ENCODE measurements around the gene EPHB2.
"Not testable (repeated sequence)": the region's sequence is repeated elsewhere in the genome, so short reads cannot be mapped to it uniquely, and the experiment has no call there.

The EPHB2 gene

DNA sequence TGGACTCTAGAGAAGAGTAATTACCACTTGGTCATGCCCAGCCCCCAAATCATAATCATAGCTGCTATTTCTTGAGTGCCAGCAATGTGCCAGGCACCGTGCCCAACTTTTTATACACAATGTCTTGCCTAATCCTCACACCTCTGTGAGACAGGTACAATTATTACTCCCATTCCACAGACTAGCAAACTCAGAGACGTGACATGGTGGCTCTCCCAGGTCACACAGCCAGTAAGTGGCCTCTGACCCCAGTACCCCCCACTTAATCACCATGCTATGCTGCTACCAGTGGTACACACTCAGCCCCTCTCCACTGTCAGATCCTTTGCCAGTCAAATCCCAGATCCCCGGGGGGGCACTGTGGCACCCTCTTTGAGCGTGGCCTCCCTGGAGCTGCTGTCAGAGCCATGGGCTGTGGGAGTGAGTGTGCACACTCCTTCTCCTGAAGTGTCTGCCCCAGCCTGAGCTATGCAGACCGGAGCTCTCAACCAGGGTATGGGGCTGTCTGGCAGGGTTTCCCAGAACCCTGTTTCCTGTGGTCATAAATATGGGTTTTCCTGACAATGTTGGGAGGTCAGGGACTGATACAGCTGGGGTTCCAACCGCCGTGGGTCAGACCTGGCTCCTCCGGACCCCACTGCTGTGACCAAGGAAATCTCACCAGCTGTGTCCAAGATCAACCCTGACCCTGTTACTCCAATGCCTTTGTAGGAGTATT is 210.3 kb downstream of the EPHB2 start:
- FAIRE-seq = no peak

DNA sequence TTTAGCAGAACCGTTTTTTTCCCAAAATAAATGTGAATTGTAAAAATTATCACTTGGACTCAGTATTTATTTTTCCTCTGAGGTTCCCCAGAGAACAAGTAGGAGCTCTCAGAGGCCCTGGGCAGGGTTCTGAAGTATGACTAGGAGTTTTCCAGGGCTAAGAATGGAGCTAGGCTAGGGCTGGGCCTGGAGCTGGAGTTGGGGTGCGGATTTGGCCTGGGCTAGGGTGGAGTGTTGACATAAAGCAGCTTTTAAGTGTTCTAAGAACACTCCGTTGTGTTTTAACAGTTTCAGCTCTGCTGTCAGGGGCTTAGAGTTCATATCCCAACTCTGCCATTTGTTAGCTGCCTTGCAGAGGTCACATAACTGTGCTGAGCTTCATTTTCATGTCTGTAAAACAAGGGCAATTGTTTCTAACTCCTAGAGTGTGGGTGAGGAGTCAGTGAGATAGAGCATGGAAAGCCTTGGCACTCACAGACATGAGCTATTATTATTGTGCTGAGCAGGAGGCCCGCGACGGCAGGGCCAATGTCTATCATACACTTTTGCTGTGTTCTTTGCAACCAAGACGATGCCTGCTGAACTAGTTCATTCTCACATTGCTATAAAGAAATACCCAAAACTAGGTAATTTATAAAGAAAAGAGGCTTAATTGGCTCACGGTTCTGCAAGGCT is 210.9 kb downstream of the EPHB2 start:
- no peak for FAIRE-seq

DNA sequence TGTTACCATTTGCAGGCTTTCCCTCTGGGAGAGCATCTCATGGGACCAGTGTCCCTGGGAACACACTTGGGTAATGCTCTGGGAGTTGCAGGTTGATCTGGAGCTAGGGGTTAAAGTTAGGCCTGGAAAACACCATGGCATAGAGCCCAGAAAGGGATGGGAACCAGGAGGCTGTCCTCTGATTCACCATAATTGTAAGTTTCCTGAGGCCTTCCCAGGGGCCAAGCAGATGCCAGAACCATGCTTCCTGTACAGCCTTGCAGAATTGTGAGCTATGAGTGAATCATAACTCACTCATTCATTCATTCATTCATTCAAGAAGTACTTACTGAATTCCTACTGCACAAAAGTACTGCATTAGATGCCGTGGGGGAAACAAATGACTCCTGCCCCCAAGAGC is 212.0 kb downstream of the EPHB2 start:
- FAIRE-seq = no peak

DNA sequence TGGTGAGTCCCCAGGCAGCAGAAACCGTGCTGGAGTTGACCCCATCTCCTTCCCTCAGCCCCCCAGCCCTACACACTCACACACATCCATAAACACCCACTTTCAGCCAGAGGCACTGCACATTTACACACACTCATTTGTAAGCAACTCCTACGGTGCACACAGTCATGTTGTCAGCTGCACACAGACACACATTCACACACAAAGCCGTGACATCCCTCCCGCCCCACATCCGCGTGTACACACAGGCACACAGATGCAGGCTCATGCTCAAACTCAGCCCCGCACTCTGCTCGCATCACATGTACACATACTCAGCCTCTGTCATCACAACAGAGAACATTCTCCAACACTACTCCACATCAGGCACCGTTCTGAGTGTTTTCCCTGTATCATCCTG is 214.5 kb downstream of the EPHB2 start:
- FAIRE-seq = no peak

DNA sequence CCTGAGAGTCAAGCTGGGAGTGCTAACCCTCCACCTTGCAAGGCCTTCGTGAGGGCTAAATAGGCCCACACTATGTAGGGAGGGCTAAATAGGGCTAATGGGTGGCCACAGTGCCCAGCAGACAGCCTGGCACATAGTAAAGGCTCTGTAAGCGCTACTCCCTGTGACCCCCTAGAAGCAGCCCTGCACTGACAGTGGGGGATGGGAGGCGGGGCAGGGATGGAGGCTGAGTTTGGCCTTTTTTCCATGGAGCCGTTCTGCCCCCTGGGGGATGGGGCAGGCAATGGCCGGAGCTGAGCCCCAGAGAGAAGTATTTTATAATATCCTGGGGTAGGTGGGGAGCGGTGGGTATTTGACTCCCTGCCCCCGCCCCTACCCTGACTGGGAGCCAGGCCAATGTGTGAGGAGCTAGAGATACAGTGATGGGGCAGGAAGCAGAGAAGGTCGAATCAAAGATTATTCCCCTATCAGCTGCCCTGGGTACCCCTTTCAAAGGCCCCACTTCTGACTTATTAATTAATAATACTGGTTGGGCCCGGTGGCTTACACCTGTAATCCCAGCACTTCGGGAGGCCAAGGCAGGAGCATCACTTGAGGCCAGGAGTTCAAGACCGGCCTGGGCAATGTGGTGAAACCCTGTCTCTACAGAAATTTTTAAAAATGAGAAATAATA is 219.7 kb downstream of the EPHB2 start:
- no peak for FAIRE-seq

DNA sequence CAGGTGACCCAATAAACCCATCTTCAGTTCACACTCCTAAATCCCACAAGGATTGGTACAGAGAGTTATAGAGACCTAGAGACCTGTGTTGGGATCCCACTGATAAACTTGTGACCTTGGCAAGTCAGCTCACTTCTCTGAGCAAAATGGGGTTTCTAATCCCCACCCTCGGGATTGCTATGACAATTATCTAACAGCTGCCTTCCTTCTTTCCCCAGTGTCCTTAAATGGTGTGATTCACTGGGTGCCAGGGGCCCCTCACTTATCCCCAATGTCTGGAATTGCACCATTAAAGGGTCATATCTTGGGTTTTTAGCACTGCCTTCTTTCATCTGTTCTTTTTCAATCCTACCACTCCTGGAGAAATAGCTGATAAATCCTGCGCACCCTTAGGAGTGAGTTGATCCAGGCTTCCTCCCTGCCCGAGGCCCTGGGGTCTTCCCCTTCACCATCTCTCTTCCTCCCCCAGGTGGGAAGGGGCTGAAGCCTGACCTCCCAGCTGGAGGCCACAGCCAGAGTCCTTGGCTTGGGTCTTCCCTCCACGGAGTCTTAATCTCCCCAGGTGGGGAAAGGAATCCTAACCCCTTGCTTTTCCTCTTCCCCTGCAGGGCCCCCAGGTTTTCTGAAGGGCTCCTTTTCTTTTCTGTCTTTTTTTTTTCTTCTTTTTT is 222.3 kb downstream of the EPHB2 start:
- FAIRE-seq = no peak

DNA sequence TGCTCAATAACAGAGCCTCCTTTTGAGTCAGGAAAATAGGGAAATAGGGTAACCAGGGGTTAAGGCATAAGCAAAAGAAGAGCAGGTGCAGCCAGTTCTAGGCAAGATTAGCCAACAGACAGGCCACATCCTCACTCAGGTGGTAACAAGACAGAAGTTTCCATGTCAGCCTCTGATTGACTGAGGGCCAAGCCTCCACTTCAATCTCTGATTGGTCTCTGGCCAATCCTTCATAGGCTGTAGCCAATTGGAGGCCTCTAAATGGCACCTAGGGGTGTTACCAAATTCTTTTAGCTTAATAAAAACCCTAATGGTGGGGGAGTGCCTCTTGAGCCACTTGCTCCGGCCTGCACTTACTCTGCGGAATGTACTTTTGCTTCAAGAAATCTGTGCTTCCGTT is 224.8 kb downstream of the EPHB2 start:
- no peak for FAIRE-seq

DNA sequence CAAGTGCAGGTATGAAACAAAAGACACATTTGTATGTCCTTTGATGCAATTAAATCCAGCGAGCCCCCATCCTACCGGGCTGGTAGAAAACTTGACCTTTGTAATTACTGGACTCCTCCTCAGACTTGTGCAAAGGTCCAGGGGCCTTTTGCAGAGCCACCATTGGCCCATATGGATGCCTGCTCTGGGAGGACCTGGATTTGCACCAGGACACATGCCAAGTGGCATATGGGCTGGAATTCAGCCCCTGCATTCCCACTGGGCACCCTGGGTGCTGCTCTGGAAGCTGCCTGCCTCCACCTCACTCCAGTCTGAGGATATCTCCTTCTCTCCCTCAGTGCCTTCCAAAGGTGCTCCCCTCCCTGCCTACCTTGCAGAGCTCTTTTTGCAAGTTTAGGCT is 226.0 kb downstream of the EPHB2 start:
- no peak for FAIRE-seq

GRCh38 chr1:22941257-22941656 is 230.6 kb downstream of the EPHB2 start:
- no peak for FAIRE-seq

DNA sequence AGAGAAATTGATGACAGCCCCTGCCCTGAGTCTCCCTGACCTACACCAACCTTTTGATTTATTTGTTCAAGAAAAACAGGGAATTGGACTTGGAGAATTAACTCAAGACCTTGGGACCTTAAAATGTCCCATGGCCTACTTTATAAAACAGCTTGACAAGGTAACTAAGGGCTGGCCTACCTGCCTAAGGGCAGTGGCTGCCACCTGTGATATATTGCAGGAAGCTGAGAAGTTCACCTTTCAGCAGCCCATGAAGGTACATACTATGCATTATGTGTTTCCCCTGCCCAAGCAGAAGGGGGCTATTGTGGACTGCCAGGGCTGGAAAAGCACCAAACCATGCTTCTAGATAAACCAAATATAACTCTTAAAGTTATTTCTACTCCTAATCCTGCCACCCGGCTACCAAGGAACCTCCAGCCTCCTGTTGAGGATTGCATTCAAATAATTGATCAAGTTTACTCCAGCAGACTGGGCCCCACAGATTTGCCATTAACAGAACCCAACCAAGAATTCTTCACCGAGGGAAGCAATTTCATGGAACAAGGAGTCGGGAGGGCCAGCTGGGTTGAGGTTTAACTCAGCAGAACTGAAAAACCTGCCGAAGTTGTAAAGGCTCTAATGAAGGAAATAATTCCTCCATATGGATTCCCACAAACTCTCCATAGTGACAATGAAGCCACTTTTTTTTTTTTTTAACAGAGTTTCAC is 233.9 kb downstream of the EPHB2 start:
- FAIRE-seq = no peak

DNA sequence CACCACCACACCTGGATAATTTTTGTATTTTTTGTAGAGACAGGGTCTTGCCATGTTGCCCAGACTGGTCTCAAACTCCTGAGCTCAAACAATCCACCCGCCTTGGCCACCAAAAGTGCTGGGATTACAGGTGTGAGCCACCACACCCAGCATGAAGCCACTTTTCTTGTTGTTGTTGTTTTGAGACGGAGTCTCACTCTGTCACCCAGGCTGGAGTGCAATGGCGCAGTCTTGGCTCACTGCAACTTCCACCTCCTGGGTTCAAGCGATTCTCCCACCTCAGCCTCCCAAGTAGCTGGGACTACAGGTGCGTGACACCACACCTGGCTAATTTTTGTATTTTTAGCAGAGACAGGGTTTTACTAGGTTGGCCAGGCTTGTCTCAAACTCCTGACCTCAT is 234.5 kb downstream of the EPHB2 start:
- FAIRE-seq = not testable (repeated sequence)

DNA sequence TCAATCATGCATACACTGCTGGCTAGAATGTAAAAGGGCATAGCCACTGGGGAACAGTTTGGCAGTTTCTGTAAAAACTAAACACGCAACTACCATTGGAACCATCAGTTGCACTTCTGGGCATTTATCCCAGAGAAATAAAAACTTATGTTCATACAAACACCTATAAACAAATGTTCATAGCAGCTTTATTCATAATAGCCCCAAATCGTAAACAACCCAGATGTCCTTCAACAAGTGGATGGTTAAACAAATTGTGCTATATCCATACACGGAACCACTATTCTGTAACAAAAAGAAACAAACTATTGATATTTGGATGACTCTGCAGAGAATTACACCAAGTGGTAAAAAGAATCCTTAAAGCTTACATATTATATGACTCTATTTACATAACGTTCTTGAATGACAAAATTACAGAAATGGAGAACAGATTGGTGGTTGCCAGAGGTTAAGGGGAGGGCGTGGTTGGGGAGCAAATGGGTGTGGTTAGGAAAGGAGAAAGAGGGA is 239.2 kb downstream of the EPHB2 start:
- no peak for FAIRE-seq

DNA sequence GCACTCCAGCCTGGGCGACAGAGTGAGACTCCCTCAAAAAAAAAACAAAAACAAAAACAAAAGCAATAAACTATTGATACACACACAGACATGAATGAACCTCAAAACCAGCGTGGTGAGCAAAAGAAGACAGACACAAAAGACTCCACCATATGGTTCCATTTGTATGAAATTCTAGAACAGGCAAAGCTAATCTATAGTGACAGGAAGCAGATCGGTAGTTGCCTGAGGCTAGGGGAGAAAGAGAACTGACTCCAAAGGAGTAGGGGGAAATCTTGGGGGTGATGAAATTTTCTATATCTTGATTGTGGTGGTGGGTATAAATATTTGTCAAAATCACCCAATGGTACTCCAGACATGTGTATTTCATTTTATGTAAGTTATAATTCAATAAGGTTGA is 241.2 kb downstream of the EPHB2 start:
- FAIRE-seq = no peak

GRCh38 chr1:22952694-22953056 is 242.0 kb downstream of the EPHB2 start:
- no peak for FAIRE-seq

- no peak for FAIRE-seq
Observed at GRCh38 chr1:22953057-22953739, 242.6 kb downstream of the EPHB2 start.

DNA sequence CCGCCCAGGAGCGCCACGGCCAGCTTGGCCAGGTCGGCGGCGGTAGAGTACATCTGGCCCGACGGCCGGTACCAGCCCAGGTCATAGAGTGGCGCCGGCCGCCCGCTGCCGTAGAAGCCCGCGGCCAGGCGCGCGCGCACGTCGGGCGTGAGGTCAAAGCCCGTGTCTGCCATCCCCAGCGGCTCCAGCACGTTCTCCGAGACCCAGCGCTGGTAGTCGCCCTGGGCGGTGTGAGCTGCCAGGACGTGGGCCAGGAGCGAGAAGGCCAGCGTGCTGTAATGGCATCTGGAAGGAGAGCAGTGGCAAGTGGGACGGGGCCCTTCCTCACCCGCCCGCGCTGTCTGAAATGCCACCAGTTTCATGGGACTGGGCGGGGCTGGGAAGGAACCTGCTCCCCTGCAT is 243.1 kb downstream of the EPHB2 start:
- no peak for FAIRE-seq

DNA sequence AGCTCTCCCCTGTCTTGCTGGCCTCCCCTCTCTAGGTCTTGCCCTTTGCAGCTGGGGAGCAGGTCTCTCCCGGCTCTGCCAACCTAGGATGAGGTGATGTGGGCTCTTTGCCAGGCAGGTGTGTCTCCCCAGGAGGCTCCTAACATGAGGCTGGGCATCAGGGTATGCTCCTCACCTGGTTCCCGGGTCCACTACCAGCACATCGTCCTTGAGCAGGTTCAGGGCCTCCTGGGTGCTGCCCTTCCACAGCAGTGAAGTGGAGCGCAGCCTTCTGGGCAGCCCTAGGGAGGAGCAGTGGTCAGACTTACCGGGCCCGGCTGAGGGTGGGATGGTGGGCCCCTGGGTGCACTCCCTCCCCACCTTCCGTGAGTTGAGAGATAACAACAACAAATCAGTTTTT is 244.5 kb downstream of the EPHB2 start:
- no peak for FAIRE-seq

- FAIRE-seq = peak; percentile 21
Observed at GRCh38 chr1:22957066-22957465, 246.4 kb downstream of the EPHB2 start.

- no peak for FAIRE-seq
Observed at GRCh38 chr1:22958556-22958955, 247.9 kb downstream of the EPHB2 start.

DNA sequence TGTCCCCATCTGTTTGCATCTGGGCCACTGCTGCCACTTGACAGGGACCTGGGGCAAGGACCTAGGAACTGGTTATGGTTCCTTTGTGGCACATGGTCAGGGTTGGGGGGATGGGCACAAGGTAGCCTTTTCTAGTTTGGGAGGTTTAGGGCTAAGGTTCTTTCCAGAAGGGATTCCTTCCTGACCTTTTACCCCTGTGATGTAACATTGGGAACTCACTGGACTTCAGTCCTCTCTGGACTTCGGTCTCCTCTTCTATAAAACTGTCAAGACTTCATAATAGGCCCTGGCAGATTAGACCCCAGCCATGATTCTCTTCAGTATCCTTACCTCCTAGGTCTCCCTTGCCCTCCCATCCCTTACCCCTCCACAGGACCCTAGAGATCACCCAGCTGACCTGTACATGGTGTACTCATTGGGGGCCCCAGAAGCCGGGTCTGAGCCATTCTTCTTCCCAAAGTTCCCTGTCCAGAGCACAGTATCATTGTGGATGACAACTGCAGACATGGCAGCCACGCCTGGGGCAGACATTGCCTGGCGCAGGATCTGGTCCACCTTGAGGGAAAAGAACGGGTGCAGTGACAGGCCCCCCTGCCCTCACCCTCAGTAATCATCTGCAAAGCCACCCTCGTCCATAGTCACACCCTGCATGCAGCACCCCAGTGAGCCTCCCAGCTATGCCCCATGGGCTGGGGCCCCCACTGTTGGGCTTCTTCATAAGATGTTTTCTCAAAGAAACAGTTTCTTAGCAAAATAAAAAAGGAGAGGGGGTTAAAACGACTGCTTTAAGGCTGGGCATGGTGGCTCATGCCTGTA is 249.1 kb downstream of the EPHB2 start:
- FAIRE-seq = no peak

DNA sequence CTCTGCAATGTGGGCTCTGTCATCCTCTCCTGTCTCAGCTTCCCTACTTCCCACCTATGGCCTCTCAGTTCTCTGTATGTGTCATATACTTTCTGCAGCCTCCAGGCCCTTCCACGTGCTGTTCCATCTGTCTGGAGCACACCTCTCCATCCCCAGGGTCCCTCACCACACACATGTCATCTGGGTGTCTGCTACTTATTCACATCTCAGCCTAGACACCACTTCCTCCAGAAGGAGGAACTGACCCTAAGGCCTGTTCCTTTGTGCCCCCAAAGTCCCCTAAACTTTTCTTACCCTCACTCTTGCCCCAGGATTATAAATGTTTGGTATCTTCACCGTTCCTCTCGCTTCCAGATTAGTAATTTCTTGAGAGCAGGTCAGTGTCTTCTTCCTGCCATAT is 251.9 kb downstream of the EPHB2 start:
- FAIRE-seq = no peak
